Tibial artery (tissue), 4 donors: ENCODE measurements around the gene PPP1R9B.

Source experiments
- DNase-seq, 2 donors: peaks; one replicate each; pipeline ENCODE4 v3.0.0-alpha.2; 2019
- H3K27ac ChIP-seq, 2 donors: fragments of 200-600 bp; sonication (generic) in 1 of 2; 1 replicate in 1 of 2; 2 replicates in 1 of 2; pipeline ENCODE4 v1.5.1; 2018 to 2019; ENCODE audit warnings: mild to moderate bottlenecking in 1 of 2
- H3K27me3 ChIP-seq, 2 donors: fragments of 200-600 bp; sonication (generic) in 1 of 2; one replicate each; pipeline versions ENCODE4 v1.5.1 to v1.6.0; 2016 to 2019
- H3K36me3 ChIP-seq, 3 donors: fragments of 200-600 bp; sonication (generic) in 2 of 3; one replicate each; pipeline ENCODE4 v1.5.1; 2016 to 2019; ENCODE audit warnings: mild to moderate bottlenecking in 2 of 3
- H3K4me1 ChIP-seq, 4 donors: fragments of 200-600 bp; sonication (generic) in 2 of 4; 1 replicate in 3 of 4; 2 replicates in 1 of 4; pipeline ENCODE4 v1.5.1; 2016 to 2019
- H3K4me3 ChIP-seq, 2 donors: fragments of 200-600 bp; sonication (generic) in 1 of 2; 1 replicate in 1 of 2; 2 replicates in 1 of 2; pipeline ENCODE4 v1.5.1; 2018 to 2019; ENCODE audit warnings: mild to moderate bottlenecking in 2 of 2
- H3K9me3 ChIP-seq, 3 donors: fragments of 200-600 bp; sonication (generic) in 1 of 3; one replicate each; pipeline ENCODE4 v1.5.1; 2016 to 2019
- intact Hi-C: fragments of 100-400 bp; cut with DNase I; formaldehyde crosslinking; loops from one replicate; pipeline ENCODE4 v1.15.0; 2023; ENCODE audit warnings: low total_unique reads
- TF ChIP-seq, protein P1 (sequence below), 2 experiments: fragments of 200-600 bp in 1 of 2; fragments of 450-650 bp in 1 of 2; IDR thresholded peaks; one replicate each; pipeline ENCODE4 v1.5.1; 2017 to 2019; ENCODE audit warnings: antibody characterized with exemption in 2 of 2, mild to moderate bottlenecking in 1 of 2, moderate library complexity in 1 of 2

PPP1R9B gene

DNA sequence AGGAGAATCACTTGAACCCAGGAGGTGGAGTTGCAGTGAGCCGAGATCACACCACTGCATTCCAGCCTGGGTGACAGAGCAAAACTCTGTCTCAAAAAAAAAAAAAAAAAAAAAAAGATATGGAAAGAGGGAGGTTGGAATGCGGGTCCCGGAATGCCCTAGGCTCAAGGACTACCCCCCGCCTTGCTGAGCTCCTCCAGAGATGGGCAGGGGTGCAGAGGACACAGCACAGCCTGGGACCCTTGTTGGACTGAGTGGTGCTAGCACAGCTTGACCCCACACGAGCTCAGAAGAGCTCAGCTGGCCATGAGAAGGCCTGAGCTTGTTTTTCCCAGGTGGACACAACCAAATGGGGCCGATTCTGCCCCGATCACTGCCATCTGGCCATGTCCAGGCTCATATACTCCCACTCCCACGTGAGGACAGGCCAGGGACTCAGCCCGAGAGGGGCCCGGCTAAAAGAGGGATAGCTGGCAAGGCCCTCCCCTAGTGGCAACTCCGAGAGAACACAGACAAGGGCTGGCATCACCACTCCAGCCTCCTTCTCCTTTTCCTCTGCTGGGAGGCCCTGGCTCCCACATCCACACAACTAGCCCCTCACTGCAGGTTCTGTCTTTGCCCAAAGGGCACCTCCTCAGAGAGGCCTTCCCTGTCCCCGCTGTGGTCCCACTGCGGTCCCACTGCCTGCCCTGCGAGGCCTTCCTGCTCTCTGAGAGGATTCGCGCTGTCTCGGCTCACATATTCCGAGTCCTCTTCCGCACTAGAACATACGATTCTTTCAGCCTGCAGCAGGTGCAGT is 26.3 kb upstream of the PPP1R9B start:
- Histone ChIP-seq H3K9me3 (no peaks in the 10 kb centered on the region), H3K36me3 (peaks cover 0 to 5% (median 4%) of the 10 kb centered on the region in 3 donors), H3K27me3 (no peaks in the 10 kb centered on the region), H3K27ac (peak overlapping the region; percentile 98 to 99), H3K4me3 (no peak overlapping the region), H3K4me1 (peaks cover 0 to 59% (median 55%) of the 10 kb centered on the region in 4 donors)
- TF ChIP-seq, protein P1, sequence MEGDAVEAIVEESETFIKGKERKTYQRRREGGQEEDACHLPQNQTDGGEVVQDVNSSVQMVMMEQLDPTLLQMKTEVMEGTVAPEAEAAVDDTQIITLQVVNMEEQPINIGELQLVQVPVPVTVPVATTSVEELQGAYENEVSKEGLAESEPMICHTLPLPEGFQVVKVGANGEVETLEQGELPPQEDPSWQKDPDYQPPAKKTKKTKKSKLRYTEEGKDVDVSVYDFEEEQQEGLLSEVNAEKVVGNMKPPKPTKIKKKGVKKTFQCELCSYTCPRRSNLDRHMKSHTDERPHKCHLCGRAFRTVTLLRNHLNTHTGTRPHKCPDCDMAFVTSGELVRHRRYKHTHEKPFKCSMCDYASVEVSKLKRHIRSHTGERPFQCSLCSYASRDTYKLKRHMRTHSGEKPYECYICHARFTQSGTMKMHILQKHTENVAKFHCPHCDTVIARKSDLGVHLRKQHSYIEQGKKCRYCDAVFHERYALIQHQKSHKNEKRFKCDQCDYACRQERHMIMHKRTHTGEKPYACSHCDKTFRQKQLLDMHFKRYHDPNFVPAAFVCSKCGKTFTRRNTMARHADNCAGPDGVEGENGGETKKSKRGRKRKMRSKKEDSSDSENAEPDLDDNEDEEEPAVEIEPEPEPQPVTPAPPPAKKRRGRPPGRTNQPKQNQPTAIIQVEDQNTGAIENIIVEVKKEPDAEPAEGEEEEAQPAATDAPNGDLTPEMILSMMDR (IDR thresholded peaks at IDR 0.05) = peak; percentile 18 to 34
- DNase-seq = no peak
- intact Hi-C loops = no loop called here

DNA sequence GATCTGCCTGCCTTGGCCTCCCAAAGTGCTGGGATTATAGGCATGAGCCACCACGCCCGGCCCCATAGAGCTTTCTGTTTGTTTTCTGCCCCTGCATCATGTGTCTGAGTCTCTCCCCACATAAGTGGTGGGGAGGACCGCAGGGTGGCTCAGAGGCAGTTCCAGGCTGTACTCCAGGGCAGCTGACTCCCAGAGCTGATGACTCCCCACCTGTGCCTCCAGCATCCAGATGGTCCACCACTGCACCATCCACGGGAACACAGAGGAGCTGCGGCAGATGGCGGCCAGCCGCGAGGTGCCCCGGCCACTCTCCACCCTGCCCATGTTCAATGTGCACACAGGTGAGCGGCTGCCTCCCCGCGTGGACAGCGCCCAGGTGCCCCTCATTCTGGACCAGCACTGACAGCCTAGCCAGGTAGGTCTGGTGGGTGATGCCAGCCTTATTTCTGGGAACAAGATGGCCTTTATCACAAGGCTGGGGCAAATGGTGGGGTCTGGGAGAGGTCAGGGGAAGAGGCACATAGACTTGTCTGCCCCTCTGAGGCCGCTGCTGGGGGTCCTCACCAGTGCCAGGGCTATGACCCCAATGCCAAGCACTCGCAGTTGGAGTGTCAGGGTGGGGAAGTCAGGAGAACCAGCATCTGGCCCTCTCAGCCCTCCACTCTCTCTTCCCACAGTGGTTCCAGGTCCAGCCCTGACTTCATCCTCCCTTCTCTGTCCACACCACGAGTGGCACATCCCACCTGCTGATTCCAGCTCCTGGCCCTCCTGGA is 24.7 kb upstream of the PPP1R9B start:
- TF ChIP-seq, protein P1 (IDR thresholded peaks at IDR 0.05) = no peak
- Histone ChIP-seq H3K4me1 (peaks cover 0 to 59% (median 55%) of the 10 kb centered on the region in 4 donors), H3K4me3 (no peak overlapping the region), H3K27ac (peak overlapping the region; percentile 98 to 99), H3K36me3 (peaks cover 0 to 12% (median 7%) of the 10 kb centered on the region in 3 donors), H3K27me3 (no peaks in the 10 kb centered on the region), H3K9me3 (no peaks in the 10 kb centered on the region)
- no peak for DNase-seq
- intact Hi-C loops = no loop called here

DNA sequence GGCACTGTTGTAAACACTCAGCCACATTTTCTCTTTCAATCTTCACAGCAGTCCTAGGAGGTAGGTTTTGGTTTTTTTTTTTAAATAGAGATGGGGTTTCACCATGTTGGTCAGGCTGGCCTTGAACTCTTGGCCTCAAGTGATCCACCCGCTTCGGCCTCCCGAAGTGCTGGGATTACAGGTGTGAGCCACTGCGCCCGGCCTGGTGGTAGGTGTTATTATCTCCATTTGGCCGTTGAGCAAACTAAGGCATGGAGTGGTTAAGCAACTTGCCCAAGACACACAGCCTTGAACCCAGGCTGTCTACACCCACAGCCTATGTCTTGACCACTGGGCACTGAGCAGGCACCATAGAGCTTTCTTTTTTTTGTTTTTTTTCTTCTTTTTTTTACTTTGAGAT is 24.0 kb upstream of the PPP1R9B start:
- H3K4me3 ChIP-seq = no peak overlapping the region
- TF ChIP-seq, protein P1 (IDR thresholded peaks at IDR 0.05) = no peak

GRCh38 chr17:50173335-50173941 is 23.0 kb upstream of the PPP1R9B start:
- H3K4me3 ChIP-seq = no peak overlapping the region
- intact Hi-C loops = no loop called here
- H3K9me3 ChIP-seq = no peaks in the 10 kb centered on the region
- peak overlapping the region; percentile 98 to 99 for H3K27ac ChIP-seq
- DNase-seq = peak; percentile 65 to 87
- H3K4me1 ChIP-seq = peaks cover 0 to 66% (median 60%) of the 10 kb centered on the region in 4 donors
- peaks cover 5 to 17% (median 7%) of the 10 kb centered on the region in 3 donors for H3K36me3 ChIP-seq
- TF ChIP-seq, protein P1 (IDR thresholded peaks at IDR 0.05) = no peak
- H3K27me3 ChIP-seq = no peaks in the 10 kb centered on the region

More for the DNA sequence above, 24.0 kb upstream of the PPP1R9B start:
- intact Hi-C loops = no loop called here
- H3K4me1 ChIP-seq = peaks cover 0 to 61% (median 57%) of the 10 kb centered on the region in 4 donors
- no peak for DNase-seq
- no peaks in the 10 kb centered on the region for H3K9me3 ChIP-seq
- H3K36me3 ChIP-seq = peaks cover 5 to 17% (median 7%) of the 10 kb centered on the region in 3 donors
- H3K27ac ChIP-seq = peak overlapping the region; percentile 98 to 99
- no peaks in the 10 kb centered on the region for H3K27me3 ChIP-seq

GRCh38 chr17:50172936-50173334 is 22.5 kb upstream of the PPP1R9B start:
- H3K4me1 ChIP-seq = peaks cover 0 to 66% (median 61%) of the 10 kb centered on the region in 4 donors
- no peak overlapping the region for H3K4me3 ChIP-seq
- peaks cover 5 to 17% (median 7%) of the 10 kb centered on the region in 3 donors for H3K36me3 ChIP-seq
- intact Hi-C loops = no loop called here
- H3K27me3 ChIP-seq = no peaks in the 10 kb centered on the region
- DNase-seq = no peak
- TF ChIP-seq, protein P1 (IDR thresholded peaks at IDR 0.05) = no peak
- H3K27ac ChIP-seq = peak overlapping the region; percentile 98 to 99
- H3K9me3 ChIP-seq = no peaks in the 10 kb centered on the region
